Renal cortical epithelial cell (primary cell): ENCODE data around the gene RIPOR2. TPM values are rescaled to one million over a fixed set of nuclear protein-coding genes. Genes with fewer than 3 reads are reported as not detected.

ENCODE experiments used
- DNase-seq: peaks from one replicate; pipeline ENCODE4 v3.0.0-alpha.2; 2011; ENCODE audit warnings: low read depth
- total RNA-seq: library from RNA; depleted of rRNA; stranded (reverse); fragments of >200 nt; gene quantifications from 2 replicates; pipeline ENCODE4 v1.2.3, GENCODE V29; 2014

The RIPOR2 gene
- total RNA-seq, 1 donor from 2014 or later: 0.60 TPM

GRCh38 chr6:24844903-24845302 lies 90.9 kb downstream of the RIPOR2 start:
- no peak for DNase-seq

- DNase-seq: no peak
Measured at GRCh38 chr6:24844061-24844460, 91.7 kb downstream of the RIPOR2 start.

GRCh38 chr6:24840187-24840586 lies 95.6 kb downstream of the RIPOR2 start:
- DNase-seq: no peak

- DNase-seq: no peak
Measured at GRCh38 chr6:24838994-24839393, 96.8 kb downstream of the RIPOR2 start.

GRCh38 chr6:24838081-24838480 lies 97.7 kb downstream of the RIPOR2 start:
- no peak for DNase-seq

DNA sequence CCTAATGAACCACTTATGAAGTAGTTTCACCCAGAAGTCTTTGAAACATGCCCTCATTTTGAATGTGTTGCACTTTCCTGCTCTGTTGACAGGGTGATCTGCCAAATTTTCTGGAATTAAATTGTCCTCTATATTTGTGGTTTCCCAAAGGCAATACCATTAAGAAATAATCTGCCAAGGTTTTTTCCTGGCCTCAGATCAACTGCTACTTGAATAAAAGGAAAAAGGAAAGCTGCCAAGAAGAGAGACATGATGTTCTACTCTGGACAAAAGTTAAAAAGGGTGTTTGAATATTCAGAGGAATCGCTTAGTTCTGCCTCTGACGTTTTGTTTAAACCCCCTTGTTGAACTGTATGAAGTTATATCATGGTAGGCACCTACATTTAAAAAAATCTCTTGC lies 99.7 kb downstream of the RIPOR2 start:
- DNase-seq: no peak

- DNase-seq: no peak
Measured at GRCh38 chr6:24833711-24834386, 101.9 kb downstream of the RIPOR2 start.

GRCh38 chr6:24832794-24833193 lies 103.0 kb downstream of the RIPOR2 start:
- no peak for DNase-seq

- DNase-seq: peak; percentile 29
Measured at GRCh38 chr6:24831771-24832716, 103.7 kb downstream of the RIPOR2 start.

- no peak for DNase-seq
Measured at GRCh38 chr6:24829657-24830056, 106.1 kb downstream of the RIPOR2 start.

DNA sequence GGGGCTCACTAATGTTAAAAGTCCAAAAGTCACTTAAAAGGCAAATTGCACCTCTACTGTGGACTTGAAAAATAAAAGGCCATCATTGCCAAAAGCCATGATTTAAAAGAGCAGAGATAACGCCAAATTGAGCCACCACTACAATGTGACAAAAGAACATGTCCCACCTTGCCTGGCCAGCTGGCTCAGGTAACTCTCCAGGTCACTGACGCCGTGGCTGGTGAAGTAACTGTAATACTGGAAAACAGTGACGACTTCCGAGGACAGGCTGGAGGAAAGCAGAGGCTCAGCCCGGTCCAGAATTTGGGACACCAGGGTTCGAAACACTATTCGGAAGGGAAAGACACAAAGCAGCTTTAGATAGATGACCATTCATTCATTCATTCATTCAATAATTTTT lies 107.8 kb downstream of the RIPOR2 start:
- DNase-seq: no peak

DNA sequence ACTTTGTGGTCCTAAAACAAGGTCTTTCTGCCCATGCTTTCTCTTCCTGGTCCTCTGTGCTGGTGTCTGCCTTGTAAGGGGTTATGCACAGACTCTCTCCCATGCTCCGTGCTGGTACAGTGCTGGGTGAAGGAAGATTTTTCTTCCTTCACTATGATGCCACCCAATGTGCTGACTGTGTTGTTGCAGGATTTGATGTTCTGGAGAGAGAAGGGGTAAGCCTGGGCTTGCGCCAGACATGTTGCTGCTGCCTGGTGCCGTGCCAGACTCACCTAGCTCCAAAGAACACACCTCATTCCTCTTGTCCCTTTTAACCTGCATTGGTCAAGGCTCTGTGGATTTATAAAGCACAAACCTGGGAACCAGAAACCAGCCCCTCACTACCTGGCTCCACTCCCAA lies 108.6 kb downstream of the RIPOR2 start:
- peak; percentile 15 for DNase-seq

- DNase-seq: no peak
Measured at GRCh38 chr6:24825130-24825630, 110.6 kb downstream of the RIPOR2 start.

- DNase-seq: no peak
Measured at GRCh38 chr6:24824142-24824938, 111.4 kb downstream of the RIPOR2 start.

- DNase-seq: no peak
Measured at GRCh38 chr6:24823185-24823584, 112.6 kb downstream of the RIPOR2 start.

GRCh38 chr6:24822696-24823095 lies 113.1 kb downstream of the RIPOR2 start:
- DNase-seq: peak; percentile 36

GRCh38 chr6:24821860-24822444 lies 113.8 kb downstream of the RIPOR2 start:
- DNase-seq: no peak

- no peak for DNase-seq
Measured at GRCh38 chr6:24818346-24818745, 117.4 kb downstream of the RIPOR2 start.

DNA sequence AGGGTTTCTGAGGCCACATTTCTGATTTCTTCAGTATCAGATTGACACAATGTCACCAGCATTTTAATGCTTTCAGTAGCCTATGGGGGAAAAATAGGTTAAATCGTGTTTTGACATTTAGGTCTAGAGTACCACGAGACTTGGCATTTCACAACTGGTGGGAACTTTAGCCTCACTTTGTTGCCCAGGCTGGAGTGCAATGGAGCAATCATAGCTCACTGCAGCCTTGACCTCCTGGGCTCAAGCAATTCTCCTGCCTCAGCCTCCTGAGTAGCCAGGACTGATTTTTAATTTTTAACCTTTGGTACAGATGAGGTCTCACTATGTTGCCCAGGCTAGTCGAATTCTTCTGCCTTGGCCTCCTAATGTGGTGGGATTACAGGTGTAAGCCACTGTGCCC lies 126.0 kb downstream of the RIPOR2 start:
- DNase-seq: no peak

- no peak for DNase-seq
Measured at GRCh38 chr6:24807584-24807983, 128.2 kb downstream of the RIPOR2 start.

DNA sequence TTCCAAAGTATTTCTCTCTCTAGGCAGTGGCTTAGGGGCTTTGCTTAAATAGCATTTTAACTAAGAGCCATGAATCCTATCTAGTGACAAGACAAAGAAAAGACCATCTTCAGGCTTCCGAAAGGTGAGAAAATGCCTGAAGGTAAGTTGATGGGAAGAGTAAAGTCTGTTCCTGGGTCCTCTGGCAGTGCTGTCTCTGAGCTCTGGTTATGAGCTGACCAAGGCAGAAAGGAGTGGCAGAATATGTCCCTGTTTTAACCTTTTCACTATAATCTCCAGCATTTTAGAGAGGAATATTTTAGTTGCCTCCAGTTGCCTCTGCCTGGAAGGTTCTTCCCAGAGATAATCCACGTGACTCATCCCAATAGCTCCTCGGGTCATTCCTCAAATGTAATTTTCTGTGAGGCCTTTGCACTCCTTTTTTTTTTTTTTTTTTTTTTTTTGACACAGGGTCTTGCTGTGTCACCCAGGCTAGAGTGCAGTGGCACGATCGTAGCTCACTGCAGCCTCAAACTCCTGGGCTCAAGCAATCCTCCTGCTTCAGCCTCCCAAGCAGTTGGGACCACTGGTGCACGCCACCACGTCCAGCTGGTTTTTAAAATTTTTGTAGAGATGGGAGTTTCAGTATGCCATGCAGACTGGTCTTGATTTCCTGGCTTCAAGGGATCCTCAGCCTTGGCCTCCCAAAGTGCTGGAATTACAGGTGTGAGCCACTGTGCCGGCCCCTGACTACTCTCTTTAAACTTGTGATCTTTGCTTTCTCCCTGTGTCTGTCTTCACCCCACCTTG lies 133.3 kb downstream of the RIPOR2 start:
- no peak for DNase-seq
